ENCODE results near the gene ZDHHC14. TPM values are rescaled to one million over a fixed set of nuclear protein-coding genes. Genes with fewer than 3 reads are reported as not detected.

ZDHHC14 gene
- total and polyA plus RNA-seq, 2 experiments from 2014 or later, result 3.0 to 7.4 TPM

GRCh38 chr6:157721426-157721825 lies 340.4 kb downstream of the ZDHHC14 start (continued):
- TF ChIP-seq STAT1 (IDR thresholded peaks at IDR 0.05; ENCODE audit: unreplicated experiment) (no peak), EZH2 (IDR thresholded peaks at IDR 0.05; ENCODE audit: low read depth, unreplicated experiment) (no peak), JUNB (IDR thresholded peaks at IDR 0.05; ENCODE audit: unreplicated experiment) (no peak)
- TF ChIP-seq, protein P1, sequence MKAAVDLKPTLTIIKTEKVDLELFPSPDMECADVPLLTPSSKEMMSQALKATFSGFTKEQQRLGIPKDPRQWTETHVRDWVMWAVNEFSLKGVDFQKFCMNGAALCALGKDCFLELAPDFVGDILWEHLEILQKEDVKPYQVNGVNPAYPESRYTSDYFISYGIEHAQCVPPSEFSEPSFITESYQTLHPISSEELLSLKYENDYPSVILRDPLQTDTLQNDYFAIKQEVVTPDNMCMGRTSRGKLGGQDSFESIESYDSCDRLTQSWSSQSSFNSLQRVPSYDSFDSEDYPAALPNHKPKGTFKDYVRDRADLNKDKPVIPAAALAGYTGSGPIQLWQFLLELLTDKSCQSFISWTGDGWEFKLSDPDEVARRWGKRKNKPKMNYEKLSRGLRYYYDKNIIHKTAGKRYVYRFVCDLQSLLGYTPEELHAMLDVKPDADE (IDR thresholded peaks at IDR 0.05), result no peak

GRCh38 chr6:157721830-157722229 lies 340.8 kb downstream of the ZDHHC14 start:
- Histone ChIP-seq H4K20me1 (replicated peaks; ENCODE audit: insufficient read depth) (no peaks in the 10 kb centered on the region), H3K27ac (ENCODE audit: low read depth) (no peak overlapping the region), H3K9me2 (ENCODE audit: insufficient read depth) (0 out of 2 replicates have a peak, but pooled peaks cover 5% of the 10 kb centered on the region), H3K4me3 (no peak overlapping the region), H2AFZ (peak overlapping the region; percentile 91), H3K36me3 (ENCODE audit: insufficient read depth) (no peaks in the 10 kb centered on the region), H3K79me2 (replicated peaks; ENCODE audit: insufficient read depth) (no peaks in the 10 kb centered on the region), H3K4me1 (ENCODE audit: insufficient read depth) (peaks cover 7% of the 10 kb centered on the region; the same call in 1 of the 2 replicates), H3F3A (replicated peaks; ENCODE audit: low read depth) (no peaks in the 10 kb centered on the region), H3K27me3 (ENCODE audit: insufficient read depth) (no peaks in the 10 kb centered on the region), H3K4me2 (no peak overlapping the region)
- Mint-ChIP-seq H3K27ac (no peak overlapping the region), H3K4me3 (no peak overlapping the region), H3K4me1 (peaks cover 13% of the 10 kb centered on the region), H3K36me3 (ENCODE audit: low read depth) (peaks cover 18% of the 10 kb centered on the region), H3K27me3 (ENCODE audit: insufficient read depth, low read depth, poor library complexity) (peaks cover 3% of the 10 kb centered on the region), H3K9me3 (peaks cover 21% of the 10 kb centered on the region)
- DNase-seq (ENCODE audit: low spot score), result no peak
- ATAC-seq, result no peak
- TF ChIP-seq, protein P1 (IDR thresholded peaks at IDR 0.05), result no peak
- no peak for TF ChIP-seq ZNF331 (CRISPR knock-in tag; IDR thresholded peaks at IDR 0.05; ENCODE audit: low read depth)
- TF ChIP-seq EZH2phosphoT487 (IDR thresholded peaks at IDR 0.05; ENCODE audit: unreplicated experiment), result no peak
- TF ChIP-seq JUNB (IDR thresholded peaks at IDR 0.05; ENCODE audit: unreplicated experiment), result no peak
- no peak for TF ChIP-seq POLR2AphosphoS5 (IDR thresholded peaks at IDR 0.05; ENCODE audit: low read depth)
- TF ChIP-seq STAT1 (IDR thresholded peaks at IDR 0.05; ENCODE audit: unreplicated experiment), result no peak
- TF ChIP-seq NANOG (IDR thresholded peaks at IDR 0.05; ENCODE audit: borderline replicate concordance), result no peak
- no peak for TF ChIP-seq EZH2 (IDR thresholded peaks at IDR 0.05; ENCODE audit: low read depth, unreplicated experiment)
- no peak for TF ChIP-seq REST (IDR thresholded peaks at IDR 0.05; ENCODE audit: unreplicated experiment)
- no peak for TF ChIP-seq CTCF (conservative IDR thresholded peaks at IDR 0.05; ENCODE audit: low read depth in 2 of 2)
- TF ChIP-seq CREB1 (CRISPR knock-in tag; IDR thresholded peaks at IDR 0.05; ENCODE audit: low read depth), result no peak
